Midbrain (tissue), 1 donor: Measurements from ENCODE around the gene ZNF689.
"Not testable (repeated sequence)": the region's sequence is repeated elsewhere in the genome, so short reads cannot be mapped to it uniquely, and the experiment has no call there.

ENCODE experiments used
- DNase-seq: peaks from one replicate; lab custom pipeline; 2025; lab: John Stamatoyannopoulos, UW

The ZNF689 gene

GRCh38 chr16:30636599-30636998 is 26.4 kb upstream of the ZNF689 start:
- DNase-seq, result no peak

DNA sequence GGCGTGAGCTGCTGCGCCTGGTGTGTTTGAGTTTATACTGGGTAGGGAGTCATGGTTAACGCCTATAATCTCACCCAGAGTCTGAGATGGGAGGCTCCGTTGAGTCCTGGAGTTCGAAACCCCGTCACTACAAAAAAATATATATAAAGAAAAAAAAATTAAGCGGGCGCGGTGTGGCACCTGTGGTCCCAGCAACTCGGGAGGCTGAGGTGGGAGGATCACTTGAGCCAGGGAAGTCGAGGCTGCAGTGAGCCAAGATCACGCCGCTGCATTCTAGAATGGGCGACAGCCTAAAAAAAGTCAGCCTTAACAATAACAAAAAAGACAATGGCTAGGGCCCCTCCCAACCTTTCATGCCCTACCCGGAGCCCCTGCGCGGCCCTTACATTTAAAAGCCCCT is 23.3 kb upstream of the ZNF689 start:
- DNase-seq, result no peak

DNA sequence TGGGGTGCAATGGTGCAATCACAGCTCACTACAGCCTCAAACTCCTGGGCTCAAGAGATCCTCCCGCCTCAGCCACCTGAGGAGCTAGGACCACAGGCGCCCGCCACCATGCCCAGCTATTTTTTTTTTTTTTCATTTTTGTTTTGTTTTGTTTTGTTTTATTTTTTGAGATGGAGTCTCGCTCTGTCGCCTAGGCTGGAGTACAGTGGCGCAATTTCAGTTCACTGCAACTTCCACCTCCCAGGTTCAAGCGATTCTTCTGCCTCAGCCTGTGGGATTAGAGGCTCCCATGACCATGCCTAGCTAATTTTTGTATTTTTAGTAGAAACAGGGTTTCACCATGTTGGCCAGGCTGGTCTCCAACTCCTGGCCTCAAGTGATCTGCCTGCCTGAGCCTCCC is 22.3 kb upstream of the ZNF689 start:
- DNase-seq, result not testable (repeated sequence)

- peak; percentile 80 for DNase-seq
These were observed 18.7 kb upstream of the ZNF689 start for GRCh38 chr16:30628628-30629540.

DNA sequence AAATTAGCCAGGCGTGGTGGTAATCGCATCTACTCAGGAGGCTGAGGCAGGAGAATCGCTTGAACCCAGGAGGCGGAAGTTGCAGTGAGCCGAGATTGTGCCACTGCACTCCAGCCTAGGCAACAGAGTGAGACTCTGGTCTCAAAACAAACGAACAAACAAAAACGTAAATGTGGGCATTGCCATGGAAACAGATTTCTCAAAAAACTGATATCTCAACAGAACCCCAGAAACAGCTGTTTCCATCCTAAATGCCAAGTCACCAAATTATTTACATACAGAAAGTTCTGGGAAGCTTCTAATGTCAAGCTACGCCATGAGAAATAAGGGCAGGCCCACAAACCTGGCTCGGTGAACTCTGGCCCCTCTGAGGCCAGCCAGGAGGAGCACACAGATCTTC is 16.0 kb upstream of the ZNF689 start:
- DNase-seq, result no peak

GRCh38 chr16:30623536-30624283 is 13.5 kb upstream of the ZNF689 start:
- no peak for DNase-seq

DNA sequence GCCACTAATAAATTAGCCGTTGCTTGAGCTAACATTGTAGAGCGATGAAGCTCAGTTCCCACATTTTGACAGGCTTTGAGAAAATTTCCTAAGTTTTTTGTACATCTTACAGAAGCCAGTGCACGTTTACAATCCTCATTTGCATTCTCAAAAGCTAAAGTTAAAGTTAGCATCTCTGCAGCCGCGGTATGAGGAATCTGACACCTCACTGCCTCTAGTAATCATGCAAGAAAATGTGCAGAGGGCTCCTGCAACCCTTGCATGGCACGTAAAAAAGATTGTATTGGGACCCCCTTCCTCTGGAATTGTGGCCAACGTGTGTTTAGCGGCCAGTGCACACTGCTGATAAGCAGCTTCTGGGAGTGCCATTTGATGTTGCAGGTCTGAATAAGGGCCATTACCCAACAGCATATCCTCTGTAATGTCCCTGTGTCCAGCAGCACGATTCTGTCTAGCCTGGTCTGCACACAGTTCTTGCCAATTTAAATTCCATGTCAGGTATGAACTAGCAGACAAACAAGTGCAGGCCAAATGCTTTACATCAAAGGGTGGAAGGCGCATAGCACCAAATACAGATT is 12.4 kb upstream of the ZNF689 start:
- no peak for DNase-seq

GRCh38 chr16:30621765-30622164 is 11.6 kb upstream of the ZNF689 start:
- no peak for DNase-seq

DNA sequence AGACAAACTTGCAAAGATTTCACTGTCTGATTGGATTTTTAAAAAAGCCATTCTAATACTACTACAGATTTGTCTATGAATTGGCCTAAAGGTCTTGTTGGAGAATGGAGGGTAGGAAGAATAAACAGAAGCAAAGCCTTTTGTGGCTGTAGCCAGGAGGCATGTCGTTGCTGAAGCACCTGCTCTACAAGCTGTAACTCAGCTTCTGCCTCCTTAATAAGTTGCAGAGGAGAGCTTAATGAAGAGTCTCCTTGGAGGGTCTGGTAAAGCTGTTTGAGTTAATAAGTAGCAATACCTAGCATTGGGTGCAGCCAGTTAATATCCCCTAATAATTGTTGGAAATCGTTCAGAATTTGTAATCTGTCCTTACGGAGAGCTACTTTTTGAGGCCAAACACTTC is 10.0 kb upstream of the ZNF689 start:
- DNase-seq, result no peak

GRCh38 chr16:30619638-30620037 is 9.4 kb upstream of the ZNF689 start:
- no peak for DNase-seq

GRCh38 chr16:30619202-30619601 is 9.0 kb upstream of the ZNF689 start:
- DNase-seq, result no peak

GRCh38 chr16:30615358-30616091 is 5.3 kb upstream of the ZNF689 start:
- no peak for DNase-seq

- DNase-seq, result no peak
These were observed 925 bp downstream of the ZNF689 start for GRCh38 chr16:30609002-30609925.

GRCh38 chr16:30606004-30606403 is 4.2 kb downstream of the ZNF689 start:
- DNase-seq, result no peak

DNA sequence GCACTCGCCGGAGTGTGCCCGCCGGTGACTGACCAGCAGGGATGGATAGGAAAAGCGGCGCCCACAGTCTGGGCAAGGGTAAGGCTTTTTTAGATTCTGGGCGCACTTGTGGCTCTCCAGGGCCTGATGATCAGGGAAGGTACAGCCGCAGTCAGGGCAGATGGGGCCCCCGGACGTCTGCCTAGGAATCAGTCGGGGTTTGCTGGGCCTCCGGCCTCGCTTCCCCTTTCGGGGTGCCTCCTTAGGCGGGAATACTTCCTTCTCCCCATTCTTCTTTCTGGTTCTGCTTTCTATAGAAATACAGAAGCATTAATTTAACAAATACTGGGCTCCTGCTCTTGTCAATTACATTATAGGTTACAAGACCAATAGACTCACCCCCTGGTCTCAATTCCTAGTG is 5.0 kb downstream of the ZNF689 start:
- DNase-seq, result peak; percentile 25

DNA sequence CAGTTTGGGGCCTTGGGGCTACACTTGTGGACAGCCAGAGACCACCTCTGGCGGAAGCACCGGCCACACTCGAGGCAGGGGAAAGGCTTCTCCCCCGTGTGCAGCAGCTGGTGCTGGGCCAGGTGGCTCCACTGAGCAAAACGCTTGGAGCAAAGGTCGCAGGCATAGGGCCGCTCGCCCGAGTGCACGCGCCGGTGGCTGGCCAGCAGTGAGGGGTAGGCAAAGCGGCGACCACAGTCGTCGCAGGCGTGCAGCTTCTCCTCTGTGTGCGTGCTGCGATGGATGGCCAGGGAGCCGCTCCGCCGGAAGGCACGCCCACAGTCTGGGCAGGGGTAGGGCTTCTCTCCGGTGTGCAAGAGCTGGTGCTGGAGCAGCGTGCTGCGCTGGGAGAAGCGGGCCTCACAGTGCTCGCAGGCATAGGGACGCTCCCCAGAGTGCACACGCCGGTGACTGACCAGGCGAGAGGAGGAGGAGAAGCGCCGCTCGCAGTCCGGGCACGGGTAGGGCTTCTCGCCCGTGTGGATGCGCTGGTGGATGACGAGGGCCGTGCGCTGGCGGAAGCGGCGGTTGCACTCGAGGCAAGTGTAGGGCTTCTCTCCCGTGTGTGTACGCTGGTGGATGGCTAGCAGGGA is 5.8 kb downstream of the ZNF689 start:
- DNase-seq, result no peak

DNA sequence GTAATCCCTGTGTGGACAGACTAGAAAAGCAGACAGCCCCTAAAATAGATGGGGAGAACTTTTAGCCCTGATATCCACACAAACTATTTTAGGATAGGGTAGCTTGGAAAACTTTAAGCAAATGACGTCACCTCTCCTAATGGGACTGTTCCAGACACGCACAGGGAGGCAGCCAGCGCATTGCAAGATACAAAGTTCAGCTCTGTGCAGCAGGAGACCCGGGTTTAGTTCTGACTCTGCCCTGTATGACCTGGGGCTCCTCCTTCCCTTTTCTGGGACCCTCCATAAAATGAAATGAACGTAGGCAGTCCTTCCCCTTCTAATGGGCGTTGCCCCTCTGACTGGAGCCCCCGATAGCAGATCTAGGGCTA is 6.3 kb downstream of the ZNF689 start:
- DNase-seq, result no peak

DNA sequence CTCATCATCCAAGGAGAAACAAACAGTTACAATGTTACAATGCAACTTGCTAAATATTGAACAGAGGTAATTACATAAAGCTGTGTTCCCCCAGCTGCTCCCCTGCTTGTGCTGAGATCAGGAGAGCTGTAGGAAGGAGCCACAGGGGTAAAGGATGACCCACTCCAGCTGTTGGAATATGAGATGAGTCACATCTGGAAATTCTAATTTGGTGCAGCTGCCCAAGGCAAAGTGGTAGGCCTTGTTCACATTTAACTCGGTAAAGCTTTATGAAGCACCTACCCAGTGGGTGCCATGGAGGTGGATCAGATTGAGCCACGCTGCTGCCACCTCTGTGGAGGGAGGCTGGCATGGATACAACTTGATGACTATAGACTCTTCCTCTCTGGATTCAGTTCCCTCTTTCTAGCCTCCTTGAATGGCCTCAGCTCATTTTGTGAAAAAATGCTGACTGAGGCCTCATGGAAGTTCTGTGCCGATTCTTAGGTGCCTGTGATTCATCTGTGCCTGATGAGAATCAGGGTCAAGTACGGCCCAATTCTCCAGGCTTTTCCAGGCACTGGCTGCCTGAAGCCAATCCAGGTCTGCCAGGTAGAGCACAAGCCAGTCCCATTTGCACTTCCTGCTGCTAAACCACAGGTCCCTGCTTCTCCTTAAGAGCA is 7.4 kb downstream of the ZNF689 start:
- DNase-seq, result peak; percentile 9

DNA sequence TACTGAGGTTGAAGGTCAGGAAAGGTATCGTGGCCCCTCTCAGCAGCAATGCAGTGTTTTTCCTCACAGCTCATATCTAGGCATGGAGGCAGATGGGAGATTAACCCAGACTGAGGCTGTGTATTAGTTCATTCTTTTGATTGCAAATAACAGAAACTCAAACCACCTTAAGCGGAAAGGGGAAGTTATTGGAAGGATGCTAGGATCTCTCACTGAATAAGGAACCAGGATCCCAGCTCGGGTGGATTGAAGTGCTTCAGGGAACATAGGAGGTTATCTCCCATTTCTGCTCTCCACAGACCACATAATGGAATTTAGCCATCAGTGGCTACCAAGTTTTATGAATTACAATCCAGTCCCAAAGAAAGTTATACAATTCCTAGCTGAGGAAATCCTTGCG is 8.2 kb downstream of the ZNF689 start:
- DNase-seq, result no peak

DNA sequence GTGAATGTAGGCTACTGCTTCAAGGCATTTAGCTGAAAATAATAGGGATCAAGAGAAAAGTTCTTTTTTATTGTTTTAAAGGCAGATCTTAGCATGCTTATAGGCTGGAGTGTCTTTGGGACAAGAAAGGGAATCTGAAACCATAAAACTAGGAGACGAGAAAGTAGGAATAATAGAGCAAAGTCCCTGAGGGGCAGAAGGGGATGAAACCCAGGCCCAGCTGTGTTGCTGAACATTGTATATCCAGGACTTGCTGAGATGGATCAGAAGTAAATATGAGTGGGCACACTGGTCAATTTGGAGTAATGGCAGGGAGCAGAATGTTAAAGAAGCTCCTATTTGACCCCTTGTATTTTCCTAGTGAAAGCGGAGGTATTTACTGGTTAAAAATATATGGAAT is 9.3 kb downstream of the ZNF689 start:
- DNase-seq, result no peak
